Urinary bladder (tissue), 4 donors: Measurements from ENCODE around the gene TRAK1. TPM values are rescaled to one million over a fixed set of nuclear protein-coding genes. Genes with fewer than 3 reads are reported as not detected.
"Not testable (repeated sequence)": the region's sequence is repeated elsewhere in the genome, so short reads cannot be mapped to it uniquely, and the experiment has no call there.

Source experiments
- DNase-seq: peaks from one replicate; pipeline ENCODE4 v3.0.0-alpha.2; 2015; ENCODE audit errors: extremely low spot score
- H3K27ac ChIP-seq: one replicate; pipeline ENCODE4 v1.5.1; 2013; ENCODE audit warnings: low read depth, mild to moderate bottlenecking, moderate library complexity
- H3K36me3 ChIP-seq: one replicate; pipeline ENCODE4 v1.6.1; 2013; ENCODE audit warnings: mild to moderate bottlenecking, moderate library complexity; ENCODE audit not compliant: insufficient read depth
- H3K4me1 ChIP-seq: one replicate; pipeline ENCODE4 v1.6.1; 2013; ENCODE audit warnings: mild to moderate bottlenecking, moderate library complexity; ENCODE audit not compliant: insufficient read depth
- H3K4me3 ChIP-seq: one replicate; pipeline ENCODE4 v1.5.1; 2013; ENCODE audit warnings: low read depth, low read length
- WGBS: extraction: QIAGEN DNeasy Blood & Tissue Kit; methylation state at CpG from one replicate; pipeline ENCODE4 v1.1.7; 2013; 5-methylcytosine and 5-hydroxymethylcytosine counted together
- polyA plus RNA-seq: library from polyadenylated mRNA; stranded (reverse); fragments of 200-250 nt; gene quantifications from one replicate; pipeline ENCODE4 v1.2.3, GENCODE V29; 2013
- total RNA-seq: library from RNA; depleted of rRNA; stranded (reverse); fragments of >200 nt; gene quantifications from one replicate; pipeline ENCODE4 v1.2.3, GENCODE V29; 2014
- donor health status: healthy with polysubstance abuse.
- donor health status: healthy.

Gene TRAK1
- 66.0 TPM for total RNA-seq
- 26.9 TPM for polyA plus RNA-seq

GRCh38 chr3:42090973-42091731 lies at the start of gene TRAK1:
Gene TRAK1, plus strand, starts transcription at chr3:42091357. Its CDS starts 113 bp downstream, at chr3:42091470.
- 50% methylated on average over 14 of the region's 14 CpGs for WGBS
- no peaks in the 10 kb centered on the region for H3K36me3 ChIP-seq
- H3K27ac ChIP-seq, result peak within 1 kb of the TSS; percentile 16
- H3K4me1 ChIP-seq, result no peaks in the 10 kb centered on the region
- DNase-seq, result no peak
- no peak within 1 kb of the TSS for H3K4me3 ChIP-seq

GRCh38 chr3:42042747-42043098 lies 48.4 kb upstream of the TRAK1 start:
- H3K4me3 ChIP-seq, result no peak overlapping the region
- H3K4me1 ChIP-seq, result no peaks in the 10 kb centered on the region
- no peaks in the 10 kb centered on the region for H3K36me3 ChIP-seq
- H3K27ac ChIP-seq, result no peak overlapping the region
- WGBS, result 25% methylated on average over 5 of the region's 5 CpGs
- no peak for DNase-seq

- H3K36me3 ChIP-seq, result no peaks in the 10 kb centered on the region
- H3K4me3 ChIP-seq, result no peak overlapping the region
- no peak overlapping the region for H3K27ac ChIP-seq
- WGBS, result 25% methylated on average over 9 of the region's 9 CpGs
- DNase-seq, result no peak
- H3K4me1 ChIP-seq, result no peaks in the 10 kb centered on the region
Observed at GRCh38 chr3:42043099-42043813, 47.9 kb upstream of the TRAK1 start.

GRCh38 chr3:42045708-42046243 lies 45.4 kb upstream of the TRAK1 start:
- Histone ChIP-seq H3K27ac (no peak overlapping the region), H3K36me3 (no peaks in the 10 kb centered on the region), H3K4me3 (no peak overlapping the region), H3K4me1 (no peaks in the 10 kb centered on the region)
- no peak for DNase-seq
- 90% methylated on average over 2 of the region's 2 CpGs for WGBS

- H3K4me3 ChIP-seq, H3K36me3 ChIP-seq, H3K4me1 ChIP-seq, DNase-seq, H3K27ac ChIP-seq: not testable (repeated sequence)
- 68% methylated on average over 4 of the region's 4 CpGs for WGBS
Observed at GRCh38 chr3:42048526-42048925, 42.6 kb upstream of the TRAK1 start.

GRCh38 chr3:42050126-42050525 lies 41.0 kb upstream of the TRAK1 start:
- no peaks in the 10 kb centered on the region for H3K4me1 ChIP-seq
- no peak overlapping the region for H3K4me3 ChIP-seq
- 88% methylated on average over 6 of the region's 6 CpGs for WGBS
- H3K27ac ChIP-seq, result no peak overlapping the region
- no peaks in the 10 kb centered on the region for H3K36me3 ChIP-seq
- no peak for DNase-seq

- Histone ChIP-seq H3K4me3 (no peak overlapping the region), H3K27ac (no peak overlapping the region), H3K4me1 (no peaks in the 10 kb centered on the region), H3K36me3 (no peaks in the 10 kb centered on the region)
- DNase-seq, result no peak
- 82% methylated on average over 4 of the region's 4 CpGs for WGBS
Observed at GRCh38 chr3:42051384-42052131, 39.6 kb upstream of the TRAK1 start.

GRCh38 chr3:42052132-42052483 lies 39.0 kb upstream of the TRAK1 start:
- H3K4me1 ChIP-seq, result no peaks in the 10 kb centered on the region
- 76% methylated on average over 2 of the region's 2 CpGs for WGBS
- H3K36me3 ChIP-seq, result no peaks in the 10 kb centered on the region
- no peak overlapping the region for H3K4me3 ChIP-seq
- DNase-seq, result no peak
- H3K27ac ChIP-seq, result no peak overlapping the region

GRCh38 chr3:42052484-42053351 lies 38.4 kb upstream of the TRAK1 start:
- no peaks in the 10 kb centered on the region for H3K36me3 ChIP-seq
- H3K4me1 ChIP-seq, result no peaks in the 10 kb centered on the region
- no peak for DNase-seq
- peak overlapping the region; percentile 72 for H3K27ac ChIP-seq
- no peak overlapping the region for H3K4me3 ChIP-seq
- WGBS, result 22% methylated on average over 10 of the region's 10 CpGs

GRCh38 chr3:42053476-42053875 lies 37.7 kb upstream of the TRAK1 start:
- DNase-seq, result no peak
- no peaks in the 10 kb centered on the region for H3K4me1 ChIP-seq
- H3K36me3 ChIP-seq, result no peaks in the 10 kb centered on the region
- H3K27ac ChIP-seq, result no peak overlapping the region
- no peak overlapping the region for H3K4me3 ChIP-seq
- 71% methylated on average over 7 of the region's 7 CpGs for WGBS

GRCh38 chr3:42055291-42055690 lies 35.9 kb upstream of the TRAK1 start:
- no peak for DNase-seq
- H3K36me3 ChIP-seq, result no peaks in the 10 kb centered on the region
- H3K4me1 ChIP-seq, result no peaks in the 10 kb centered on the region
- 86% methylated on average over 3 of the region's 3 CpGs for WGBS
- no peak overlapping the region for H3K27ac ChIP-seq
- H3K4me3 ChIP-seq, result no peak overlapping the region

GRCh38 chr3:42056840-42057239 lies 34.3 kb upstream of the TRAK1 start:
- WGBS, result 92% methylated on average over 2 of the region's 2 CpGs
- no peak for DNase-seq
- Histone ChIP-seq H3K4me1 (no peaks in the 10 kb centered on the region), H3K36me3 (no peaks in the 10 kb centered on the region), H3K4me3 (no peak overlapping the region), H3K27ac (no peak overlapping the region)
